Smooth muscle cell (in vitro differentiated cells): ENCODE data around the gene GSE1. TPM values are rescaled to one million over a fixed set of nuclear protein-coding genes. Genes with fewer than 3 reads are reported as not detected.

Experiments
- DNase-seq: peaks from one replicate; lab custom pipeline; 2025; ENCODE audit not compliant: unreplicated experiment; lab: John Stamatoyannopoulos, UW
- H2AFZ ChIP-seq: fragments of 200-600 bp; sonication (generic); 2 replicates; pipeline ENCODE4 v1.6.0; 2016; ENCODE audit warnings: antibody characterized with exemption, low read depth, mild to moderate bottlenecking
- H3F3A ChIP-seq: fragments of 200-600 bp; sonication (generic); 2 replicates; pipeline ENCODE4 v1.6.0; 2017; ENCODE audit warnings: antibody characterized with exemption, low read depth
- H3K27ac ChIP-seq: fragments of 200-600 bp; sonication (generic); 2 replicates; pipeline ENCODE4 v1.5.1; 2016; ENCODE audit warnings: low read depth, mild to moderate bottlenecking
- H3K27me3 ChIP-seq: fragments of 200-600 bp; sonication (generic); 2 replicates; pipeline ENCODE4 v1.6.1; 2016; ENCODE audit warnings: low read depth, mild to moderate bottlenecking
- H3K36me3 ChIP-seq: fragments of 200-600 bp; sonication (generic); 2 replicates; pipeline ENCODE4 v1.5.1; 2016; ENCODE audit warnings: low read depth
- H3K4me1 ChIP-seq: fragments of 200-600 bp; sonication (generic); 2 replicates; pipeline ENCODE4 v1.5.1; 2016; ENCODE audit warnings: low read depth
- H3K4me2 ChIP-seq: fragments of 200-600 bp; sonication (generic); 2 replicates; pipeline ENCODE4 v1.6.0; 2016; ENCODE audit warnings: mild to moderate bottlenecking
- H3K4me3 ChIP-seq: fragments of 200-600 bp; sonication (generic); 2 replicates; pipeline ENCODE4 v1.5.1; 2016; ENCODE audit warnings: mild to moderate bottlenecking
- H3K79me2 ChIP-seq: fragments of 200-600 bp; sonication (generic); 2 replicates; pipeline ENCODE4 v1.6.0; 2016; ENCODE audit warnings: low read depth, mild to moderate bottlenecking
- H3K9ac ChIP-seq: fragments of 200-600 bp; sonication (generic); 2 replicates; pipeline ENCODE4 v1.6.0; 2016; ENCODE audit warnings: low read depth
- H3K9me3 ChIP-seq: fragments of 200-600 bp; sonication (generic); replicated peaks from 2 replicates; pipeline ENCODE4 v1.5.1; 2016; ENCODE audit warnings: low read depth
- H4K20me1 ChIP-seq: fragments of 200-600 bp; sonication (generic); 2 replicates; pipeline ENCODE4 v1.6.0; 2016; ENCODE audit warnings: low read depth
- CTCF ChIP-seq: fragments of 200-600 bp; sonication (generic); IDR thresholded peaks from 2 replicates; pipeline ENCODE4 v1.5.1; 2017; ENCODE audit warnings: borderline replicate concordance, mild to moderate bottlenecking, antibody characterized with exemption; ENCODE audit not compliant: insufficient read depth, poor library complexity, severe bottlenecking
- WGBS: methylation state at CpG from one replicate; pipeline ENCODE4 v1.1.7; 2016; ENCODE audit warnings: low lambda C conversion rate; 5-methylcytosine and 5-hydroxymethylcytosine counted together
- polyA plus RNA-seq: library from polyadenylated mRNA; unstranded; fragments of >200 nt; fragmentation: Nextera tagmentation; extraction: Ambion mirVana; gene quantifications from 2 replicates; pipeline ENCODE4 v1.2.1, GENCODE V29; 2016
- total RNA-seq: library from RNA; depleted of rRNA; stranded (reverse); fragments of >200 nt; gene quantifications from 2 replicates; pipeline ENCODE4 v1.2.3, GENCODE V29; 2014

The GSE1 gene
- total and polyA plus RNA-seq, 2 experiments from 2014 or later = 13.6 to 27.7 TPM

GRCh38 chr16:85667841-85668413 is 54.8 kb downstream of the GSE1 start:
- no peaks in the 10 kb centered on the region for H3K79me2 ChIP-seq
- H3K9me3 ChIP-seq = no peaks in the 10 kb centered on the region
- no peaks in the 10 kb centered on the region for H3F3A ChIP-seq
- peaks cover 10% of the 10 kb centered on the region for H3K36me3 ChIP-seq
- no peak overlapping the region for H3K9ac ChIP-seq
- peaks cover 24% of the 10 kb centered on the region for H4K20me1 ChIP-seq
- H3K4me2 ChIP-seq = no peak overlapping the region
- TF ChIP-seq CTCF = no peak
- 95% methylated on average over 15 of the region's 16 CpGs for WGBS
- no peak for DNase-seq
- H2AFZ ChIP-seq = no peak overlapping the region
- no peak overlapping the region for H3K27ac ChIP-seq
- peaks cover 1% of the 10 kb centered on the region for H3K4me1 ChIP-seq
- no peaks in the 10 kb centered on the region for H3K27me3 ChIP-seq
- no peak overlapping the region for H3K4me3 ChIP-seq

DNA sequence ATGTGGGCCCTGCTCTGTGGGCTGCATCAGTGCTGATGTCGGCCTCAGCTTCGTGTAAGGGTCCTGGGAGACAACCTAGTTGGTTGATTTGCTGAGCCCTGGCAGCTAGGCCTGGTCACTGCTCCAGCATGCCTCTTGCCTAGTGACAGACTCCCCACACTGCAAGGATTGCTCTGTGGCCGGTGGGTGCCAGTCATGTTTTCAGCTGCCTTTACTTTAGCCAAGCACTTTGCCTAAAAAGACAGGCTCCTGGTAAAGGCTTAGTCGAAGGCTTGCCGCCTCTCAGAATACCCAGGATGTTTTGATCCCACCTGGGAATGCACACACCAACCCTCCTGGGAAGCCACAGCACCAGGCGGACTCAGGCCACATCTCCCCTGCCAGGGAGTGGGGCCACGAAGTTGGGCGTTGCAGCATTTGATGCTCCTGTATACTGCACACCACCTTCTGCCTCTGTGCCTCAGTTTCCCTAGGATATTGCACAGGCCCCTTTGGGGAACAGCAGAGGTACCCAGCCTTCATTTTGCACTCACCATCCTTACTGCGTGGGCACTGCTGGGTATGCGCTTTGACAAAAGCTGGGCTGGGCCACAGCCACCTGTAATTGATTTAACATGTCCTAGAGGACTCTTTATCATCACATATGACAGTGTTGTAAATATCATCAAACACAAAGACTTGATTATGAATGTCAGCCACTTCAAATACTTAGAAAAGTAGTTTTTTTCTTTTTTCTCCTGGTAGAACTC is 55.7 kb downstream of the GSE1 start:
- Histone ChIP-seq H3F3A (no peaks in the 10 kb centered on the region), H4K20me1 (peaks cover 24% of the 10 kb centered on the region), H3K27ac (no peak overlapping the region), H3K4me3 (no peak overlapping the region), H3K4me2 (no peak overlapping the region), H3K9ac (no peak overlapping the region), H2AFZ (no peak overlapping the region), H3K4me1 (no peaks in the 10 kb centered on the region), H3K9me3 (no peaks in the 10 kb centered on the region), H3K79me2 (no peaks in the 10 kb centered on the region), H3K36me3 (peaks cover 11% of the 10 kb centered on the region), H3K27me3 (no peaks in the 10 kb centered on the region)
- no peak for DNase-seq
- no peak for TF ChIP-seq CTCF
- 97% methylated on average over 10 of the region's 10 CpGs for whole genome bisulfite sequencing

DNA sequence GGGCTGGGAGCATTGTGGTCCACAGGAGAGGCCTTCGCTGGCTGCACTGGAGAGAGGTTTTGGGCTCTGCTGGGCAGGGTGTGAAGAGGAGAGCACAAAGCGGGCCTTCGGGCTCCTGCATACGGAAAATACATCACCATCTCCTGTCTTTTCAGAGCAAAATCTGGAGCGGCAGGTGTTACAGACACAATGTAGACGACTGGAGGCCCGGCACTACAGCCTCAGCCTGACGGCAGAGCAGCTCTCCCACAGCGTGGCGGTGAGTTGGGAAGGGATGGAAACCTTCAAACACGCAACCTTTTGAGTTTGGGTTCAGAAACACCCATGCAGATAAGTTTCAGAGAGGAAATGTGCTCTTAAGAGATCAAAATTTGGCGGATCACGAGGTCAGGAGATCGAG is 57.7 kb downstream of the GSE1 start:
- H3K4me2 ChIP-seq = no peak overlapping the region
- peaks cover 11% of the 10 kb centered on the region for H3K36me3 ChIP-seq
- no peaks in the 10 kb centered on the region for H3K79me2 ChIP-seq
- H3K4me3 ChIP-seq = no peak overlapping the region
- H3K4me1 ChIP-seq = no peaks in the 10 kb centered on the region
- peaks cover 28% of the 10 kb centered on the region for H4K20me1 ChIP-seq
- no peak overlapping the region for H3K9ac ChIP-seq
- H3K27me3 ChIP-seq = no peaks in the 10 kb centered on the region
- 97% methylated on average over 14 of the region's 14 CpGs for WGBS
- no peaks in the 10 kb centered on the region for H3F3A ChIP-seq
- H2AFZ ChIP-seq = no peak overlapping the region
- no peaks in the 10 kb centered on the region for H3K9me3 ChIP-seq
- TF ChIP-seq CTCF = no peak
- no peak overlapping the region for H3K27ac ChIP-seq
- DNase-seq = no peak
